ENCODE results near the gene CHGA.

The CHGA gene

DNA sequence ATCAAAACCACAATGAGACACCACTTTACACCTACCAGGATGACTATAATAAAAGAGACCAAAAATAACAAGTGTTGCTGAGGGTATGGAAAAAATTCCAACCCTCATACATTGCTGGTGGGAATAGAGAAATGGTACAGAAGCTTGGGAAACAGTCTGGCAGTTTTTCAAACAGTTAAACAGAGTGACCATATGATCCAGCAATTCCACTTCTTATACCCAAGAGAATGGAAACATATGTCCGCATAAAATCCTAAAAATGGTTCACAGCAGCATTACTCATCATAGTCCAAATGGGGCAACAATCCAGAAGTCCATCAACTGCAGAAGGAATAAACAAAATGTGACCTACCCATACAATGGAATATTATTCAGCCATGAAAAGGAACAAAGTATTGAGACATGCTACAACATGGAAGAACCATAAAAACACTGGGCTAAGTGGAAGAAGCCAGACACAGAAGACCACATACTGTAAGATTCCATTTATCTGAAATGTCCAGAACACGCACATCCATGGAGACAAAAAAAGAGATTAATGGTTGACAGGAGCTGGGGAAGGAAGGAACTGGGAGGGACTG lies 44.5 kb downstream of the CHGA start:
- ChIA-PET POLR2A (no interaction called here), CTCF (interaction anchor here (1.0 kb wide), 1 partner anchor 15 kb away, joined by 3 read pairs; no protein-coding TSS in a partner anchor)
- no peak for DNase-seq (ENCODE audit: extremely low spot score)
- TF ChIP-seq, protein P1, sequence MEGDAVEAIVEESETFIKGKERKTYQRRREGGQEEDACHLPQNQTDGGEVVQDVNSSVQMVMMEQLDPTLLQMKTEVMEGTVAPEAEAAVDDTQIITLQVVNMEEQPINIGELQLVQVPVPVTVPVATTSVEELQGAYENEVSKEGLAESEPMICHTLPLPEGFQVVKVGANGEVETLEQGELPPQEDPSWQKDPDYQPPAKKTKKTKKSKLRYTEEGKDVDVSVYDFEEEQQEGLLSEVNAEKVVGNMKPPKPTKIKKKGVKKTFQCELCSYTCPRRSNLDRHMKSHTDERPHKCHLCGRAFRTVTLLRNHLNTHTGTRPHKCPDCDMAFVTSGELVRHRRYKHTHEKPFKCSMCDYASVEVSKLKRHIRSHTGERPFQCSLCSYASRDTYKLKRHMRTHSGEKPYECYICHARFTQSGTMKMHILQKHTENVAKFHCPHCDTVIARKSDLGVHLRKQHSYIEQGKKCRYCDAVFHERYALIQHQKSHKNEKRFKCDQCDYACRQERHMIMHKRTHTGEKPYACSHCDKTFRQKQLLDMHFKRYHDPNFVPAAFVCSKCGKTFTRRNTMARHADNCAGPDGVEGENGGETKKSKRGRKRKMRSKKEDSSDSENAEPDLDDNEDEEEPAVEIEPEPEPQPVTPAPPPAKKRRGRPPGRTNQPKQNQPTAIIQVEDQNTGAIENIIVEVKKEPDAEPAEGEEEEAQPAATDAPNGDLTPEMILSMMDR (IDR thresholded peaks at IDR 0.05; ENCODE audit: control extremely low read depth, extremely low read depth, low read depth, missing control alignments), result no peak

DNA sequence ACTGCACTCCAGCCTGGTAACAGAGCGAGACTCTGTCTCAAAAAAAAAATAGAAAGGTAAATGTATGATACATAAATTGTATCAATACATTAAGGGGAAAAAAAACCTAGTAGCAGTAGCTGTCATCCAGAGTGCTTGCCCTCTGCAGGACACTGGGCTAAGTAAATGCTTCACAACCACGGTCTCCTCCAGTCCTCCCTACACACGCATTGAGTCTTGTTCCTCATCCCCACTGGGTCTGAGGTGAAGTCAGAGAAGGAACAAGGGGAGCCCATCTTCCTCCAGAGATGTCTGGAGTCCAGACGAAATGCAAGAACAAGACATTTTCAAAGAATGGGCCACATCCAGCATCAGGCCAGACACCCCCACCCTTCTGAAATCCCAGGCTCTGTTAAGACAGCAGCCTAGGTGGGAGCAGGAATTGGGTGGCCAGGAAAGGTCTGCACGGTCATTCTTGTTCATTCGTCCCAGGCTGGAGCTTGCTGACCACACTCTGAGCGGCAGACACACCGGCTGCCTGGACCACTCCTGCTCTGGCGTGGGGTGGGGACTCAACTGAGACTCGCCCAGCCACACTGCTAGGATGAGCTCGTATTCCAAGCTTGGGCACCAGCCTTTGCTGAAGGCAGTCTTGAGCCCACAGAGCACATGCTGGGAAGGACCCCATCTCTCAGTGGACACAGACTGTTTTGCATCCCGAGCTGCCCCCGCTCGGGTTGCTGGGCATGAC lies 45.5 kb downstream of the CHGA start:
- POLR2A ChIA-PET, result no interaction called here
- DNase-seq (ENCODE audit: extremely low spot score), result no peak
- CTCF ChIA-PET, result interaction anchor here (1.0 kb wide), 1 partner anchor 16 kb away, joined by 3 read pairs; no protein-coding TSS in a partner anchor
- TF ChIP-seq, protein P1 (IDR thresholded peaks at IDR 0.05; ENCODE audit: control extremely low read depth, extremely low read depth, low read depth, missing control alignments), result no peak

DNA sequence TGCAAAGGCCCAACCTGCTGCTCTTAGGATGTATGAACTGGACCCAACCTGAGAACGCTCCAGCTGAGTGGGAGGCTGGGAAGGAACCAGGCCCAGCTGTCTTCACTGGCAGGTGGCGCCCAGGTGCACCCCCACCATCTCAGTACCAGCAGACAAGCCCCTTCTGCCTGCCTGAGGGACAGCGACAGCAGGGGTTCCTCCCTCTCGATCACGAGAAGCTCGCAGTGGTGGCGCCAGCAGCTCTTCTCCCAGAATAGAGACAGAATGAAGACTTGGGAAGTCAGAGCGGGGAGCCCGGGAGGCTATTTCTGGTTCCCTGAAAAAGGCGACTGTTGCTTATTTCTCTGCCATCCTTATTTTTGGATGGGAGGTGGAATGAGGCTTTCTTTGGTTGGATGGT lies 46.5 kb downstream of the CHGA start:
- TF ChIP-seq, protein P1 (IDR thresholded peaks at IDR 0.05; ENCODE audit: control extremely low read depth, extremely low read depth, low read depth, missing control alignments), result no peak
- DNase-seq (ENCODE audit: extremely low spot score), result no peak
- CTCF ChIA-PET, result no interaction called here
- POLR2A ChIA-PET, result no interaction called here

DNA sequence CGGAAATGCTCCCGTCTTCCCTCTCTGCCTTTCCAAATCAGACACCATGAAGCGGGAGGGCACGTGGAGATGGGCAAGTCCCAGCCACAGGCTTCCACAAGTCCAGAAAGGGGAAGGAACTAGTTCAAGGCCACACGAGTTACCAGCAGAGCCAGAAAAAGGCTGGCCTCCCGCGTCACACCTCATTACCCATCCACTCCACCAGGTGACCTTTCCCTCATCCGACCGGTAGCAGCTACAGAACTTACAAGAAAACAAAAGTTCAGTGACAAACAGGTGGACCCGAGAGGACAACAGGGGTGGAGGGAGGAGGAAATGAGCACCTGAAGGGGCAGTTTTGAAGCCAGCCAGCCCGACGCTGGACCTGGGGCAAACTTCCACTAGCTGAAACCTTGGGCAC lies 46.9 kb downstream of the CHGA start:
- CTCF ChIA-PET, result no interaction called here
- TF ChIP-seq, protein P1 (IDR thresholded peaks at IDR 0.05; ENCODE audit: control extremely low read depth, extremely low read depth, low read depth, missing control alignments), result no peak
- POLR2A ChIA-PET, result no interaction called here
- no peak for DNase-seq (ENCODE audit: extremely low spot score)

DNA sequence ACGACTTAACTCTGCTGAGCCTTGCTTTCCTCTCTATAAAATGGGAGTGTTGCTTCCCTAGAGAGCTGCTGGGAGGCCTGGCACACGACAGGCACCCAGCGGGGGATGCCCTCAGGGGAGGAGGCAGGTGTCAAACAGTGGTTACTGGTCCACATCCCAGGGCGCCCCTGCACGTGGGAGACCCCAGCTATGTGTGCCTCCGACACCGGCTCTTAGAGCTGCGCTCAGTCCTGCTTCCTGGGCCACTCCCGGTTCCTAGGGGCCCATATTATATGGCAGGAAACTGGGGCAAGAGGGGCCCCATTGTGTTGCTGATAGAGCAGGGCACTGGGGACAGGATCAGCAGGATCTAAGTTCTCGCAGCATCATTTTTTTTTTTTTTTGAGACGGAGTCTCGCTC lies 47.3 kb downstream of the CHGA start:
- no peak for DNase-seq (ENCODE audit: extremely low spot score)
- POLR2A ChIA-PET, result no interaction called here
- TF ChIP-seq, protein P1 (IDR thresholded peaks at IDR 0.05; ENCODE audit: control extremely low read depth, extremely low read depth, low read depth, missing control alignments), result no peak
- CTCF ChIA-PET, result no interaction called here

DNA sequence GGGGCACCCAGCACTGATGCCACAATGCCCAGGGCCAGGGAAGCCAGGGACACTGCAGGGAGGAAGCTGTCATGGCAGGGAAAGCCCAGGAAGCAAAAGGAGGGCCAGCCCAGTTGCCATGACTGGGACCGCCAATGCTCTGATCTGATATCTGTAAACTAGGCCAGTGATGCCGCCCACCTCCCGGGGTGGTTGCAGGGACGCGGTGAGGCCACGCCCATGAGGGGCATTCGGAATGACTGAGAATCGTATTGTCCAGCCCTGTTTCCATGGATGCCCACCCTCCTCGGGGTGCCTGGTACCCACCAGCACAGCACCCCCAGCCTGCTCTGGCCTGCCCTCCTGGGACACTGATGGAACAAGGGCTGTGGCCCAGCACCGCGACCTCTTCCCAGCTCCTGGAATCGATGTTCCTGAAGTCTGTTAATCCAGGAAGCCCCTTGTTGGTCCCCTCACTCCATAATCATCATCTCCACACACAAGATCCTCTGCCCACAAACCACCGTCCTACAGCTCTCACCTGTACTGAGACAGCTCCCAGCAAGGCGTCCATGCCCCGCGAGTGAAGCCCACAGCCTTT lies 48.7 kb downstream of the CHGA start:
- POLR2A ChIA-PET, result no interaction called here

More for the DNA sequence above, 48.7 kb downstream of the CHGA start:
- CTCF ChIA-PET, result no interaction called here
- no peak for DNase-seq (ENCODE audit: extremely low spot score)
- TF ChIP-seq, protein P1 (IDR thresholded peaks at IDR 0.05; ENCODE audit: control extremely low read depth, extremely low read depth, low read depth, missing control alignments), result no peak

Data from GM10248 (cell line).